Ramos (cell line): ENCODE measurements around the gene KLHDC9.
"Not testable (repeated sequence)": the region's sequence is repeated elsewhere in the genome, so short reads cannot be mapped to it uniquely, and the experiment has no call there.

Source experiments
- in situ Hi-C: fragments of 300-500 bp; cut with MboI; formaldehyde crosslinking; loops from one replicate; pipeline ENCODE4 v1.14.3; 2022; ENCODE audit warnings: low sequenced_read_pairs; ENCODE audit not compliant: unreplicated experiment

The KLHDC9 gene, protein sequence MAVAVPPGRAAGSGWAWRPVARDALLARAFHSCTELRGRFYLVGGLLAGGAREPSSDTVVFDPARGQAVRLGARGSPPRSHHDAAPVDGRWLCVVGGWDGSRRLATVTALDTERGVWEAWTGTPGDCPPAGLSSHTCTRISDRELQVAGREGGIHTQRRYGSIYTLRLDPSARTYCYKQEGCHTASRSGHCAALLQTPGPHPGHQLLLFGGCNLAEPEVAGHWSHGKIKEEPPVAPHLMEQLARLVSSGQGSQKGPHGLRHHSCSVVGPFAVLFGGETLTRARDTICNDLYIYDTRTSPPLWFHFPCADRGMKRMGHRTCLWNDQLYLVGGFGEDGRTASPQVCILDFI

DNA sequence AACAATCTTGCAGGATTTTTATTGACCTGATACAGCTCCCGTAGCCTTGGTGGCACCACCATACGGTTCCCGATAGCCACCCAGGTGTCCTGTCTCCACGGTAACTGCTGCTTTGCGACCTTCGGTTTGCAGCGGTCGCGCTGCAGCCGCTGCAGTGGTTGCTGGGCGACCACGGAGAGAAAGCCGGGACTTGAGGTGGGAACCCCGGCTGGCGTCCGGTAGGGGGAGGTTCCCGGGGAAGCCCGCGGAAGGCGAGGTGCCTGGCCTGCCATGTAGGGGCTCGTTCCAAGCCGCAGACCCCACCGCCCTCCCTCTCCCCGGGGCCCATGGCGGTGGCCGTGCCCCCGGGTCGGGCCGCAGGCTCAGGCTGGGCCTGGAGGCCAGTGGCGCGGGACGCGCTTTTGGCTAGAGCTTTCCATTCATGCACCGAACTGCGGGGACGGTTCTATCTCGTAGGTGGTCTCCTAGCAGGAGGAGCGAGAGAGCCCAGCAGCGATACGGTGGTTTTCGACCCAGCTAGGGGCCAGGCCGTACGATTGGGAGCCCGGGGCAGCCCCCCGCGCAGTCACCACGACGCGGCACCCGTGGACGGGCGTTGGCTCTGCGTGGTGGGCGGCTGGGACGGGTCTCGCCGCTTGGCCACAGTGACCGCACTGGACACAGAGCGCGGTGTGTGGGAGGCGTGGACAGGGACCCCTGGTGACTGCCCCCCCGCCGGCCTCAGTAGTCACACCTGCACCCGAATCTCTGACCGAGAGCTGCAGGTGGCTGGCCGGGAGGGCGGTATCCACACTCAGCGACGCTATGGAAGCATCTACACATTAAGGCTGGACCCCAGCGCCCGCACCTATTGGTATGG lies at the start of gene KLHDC9:
Gene KLHDC9, plus strand, starts transcription at position 152 of the 859 bp plus-strand sequence. Its CDS starts 175 bp downstream, at position 327.
- in situ Hi-C loops: loop anchor here (10.0 kb wide), 1 partner anchor 104 kb away; no protein-coding TSS in a partner anchor

DNA sequence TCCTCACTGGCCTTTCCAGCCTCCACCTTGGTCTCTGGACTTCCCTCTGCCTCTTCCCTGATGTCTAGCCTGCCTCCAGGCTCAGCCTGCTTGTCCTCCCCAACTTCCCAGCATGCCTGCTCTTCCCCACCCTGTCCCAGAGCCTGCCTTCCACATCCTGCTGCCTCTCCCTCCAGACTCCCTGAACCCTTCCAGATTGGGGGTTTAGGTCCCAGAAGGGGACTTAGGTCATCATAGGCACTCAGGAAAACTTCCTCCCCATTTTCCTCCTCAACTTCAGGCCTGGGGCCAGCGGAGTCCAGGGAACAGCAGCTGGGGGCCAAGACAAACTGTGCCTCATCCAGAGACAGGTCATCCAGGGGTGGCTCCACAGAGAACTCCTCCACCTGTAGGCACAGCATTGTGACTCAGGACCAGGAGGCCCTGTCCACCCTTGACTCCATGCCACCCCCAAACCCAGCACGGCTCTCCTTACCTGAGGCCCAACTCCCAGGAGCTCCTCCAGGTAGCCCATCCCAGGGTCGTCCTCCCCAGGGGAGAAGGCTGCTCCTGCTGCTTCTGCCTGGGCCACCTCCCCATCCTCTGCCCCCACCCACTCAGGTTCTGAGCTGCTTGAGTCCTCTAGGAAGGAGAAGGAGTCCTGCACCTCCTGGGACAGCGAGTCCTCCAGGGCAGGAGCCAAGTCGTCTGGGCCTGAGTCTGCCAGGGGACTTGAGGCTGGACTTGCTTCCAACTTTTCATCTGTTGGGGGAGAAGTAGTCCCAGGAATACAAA lies 49.0 kb upstream of the KLHDC9 start:
- in situ Hi-C loops: loop anchor here (25.0 kb wide), 1 partner anchor 663 kb away; the partner anchor contains the start of genes FCRLA and FCRLB

- in situ Hi-C loops: no loop called here
These were observed 46.9 kb upstream of the KLHDC9 start for GRCh38 chr1:161051219-161051618.

DNA sequence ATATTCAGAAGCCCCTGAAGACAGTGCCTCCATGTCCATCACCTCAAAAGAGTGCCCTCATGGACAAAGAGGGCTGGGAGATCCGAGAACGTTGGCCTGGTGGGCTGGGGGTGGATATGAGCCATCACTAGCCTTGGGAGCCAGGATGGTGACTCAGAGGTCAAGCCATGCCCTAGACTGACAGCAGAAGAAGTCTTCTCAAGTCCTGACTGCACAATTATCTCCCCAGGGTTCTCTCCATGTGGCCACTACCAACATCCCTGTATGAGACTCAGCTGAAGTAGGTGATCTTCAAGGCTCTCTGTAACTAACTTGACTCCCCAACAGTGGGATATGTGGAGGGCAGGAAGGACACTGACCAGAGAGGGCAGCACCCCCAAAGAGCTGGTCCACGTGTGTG lies 45.3 kb upstream of the KLHDC9 start:
- in situ Hi-C loops: no loop called here

- in situ Hi-C loops: no loop called here
These were observed 43.9 kb upstream of the KLHDC9 start for GRCh38 chr1:161054232-161054631.

GRCh38 chr1:161054805-161055204 lies 43.4 kb upstream of the KLHDC9 start:
- in situ Hi-C loops: no loop called here

GRCh38 chr1:161059293-161059692 lies 38.9 kb upstream of the KLHDC9 start:
- in situ Hi-C loops: no loop called here

- in situ Hi-C loops: no loop called here
These were observed 36.7 kb upstream of the KLHDC9 start for GRCh38 chr1:161061419-161061818.

DNA sequence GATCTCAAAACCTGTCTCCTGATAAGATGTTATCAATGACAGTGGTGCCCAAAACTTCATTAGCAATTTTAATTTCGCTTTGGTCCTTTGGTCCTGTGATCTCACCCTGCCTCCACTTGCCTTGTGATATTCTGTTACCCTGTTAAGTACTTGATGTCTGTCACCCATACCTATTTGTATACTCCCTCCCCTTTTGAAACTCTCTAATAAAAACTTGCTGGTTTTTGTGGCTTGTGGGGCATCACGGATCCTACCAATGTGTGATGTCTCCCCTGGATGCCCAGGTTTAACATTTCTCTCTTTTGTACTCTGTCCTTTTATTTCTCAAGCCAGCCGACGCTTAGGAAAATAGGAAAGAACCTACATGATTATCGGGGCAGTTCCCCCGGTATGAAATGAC lies 34.2 kb upstream of the KLHDC9 start:
- in situ Hi-C loops: not testable (repeated sequence)

DNA sequence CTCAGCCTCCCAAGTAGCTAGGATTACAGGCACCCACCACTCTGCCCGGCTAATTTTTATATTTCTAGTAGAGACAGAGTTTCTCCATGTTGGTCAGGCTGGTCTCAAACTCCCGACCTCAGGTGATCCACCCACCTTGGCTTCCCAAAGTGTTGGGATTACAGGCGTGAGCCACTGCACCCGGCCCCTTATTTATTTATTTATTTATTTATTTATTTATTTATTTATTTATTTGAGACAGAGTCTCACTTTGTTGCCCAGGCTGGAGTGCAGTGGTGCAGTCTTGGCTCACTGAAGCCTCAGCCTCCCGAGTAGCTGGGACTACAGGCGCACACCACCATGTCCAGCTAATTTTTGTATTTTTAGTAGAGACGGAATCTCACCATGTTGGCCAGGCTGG lies 32.5 kb upstream of the KLHDC9 start:
- in situ Hi-C loops: not testable (repeated sequence)

DNA sequence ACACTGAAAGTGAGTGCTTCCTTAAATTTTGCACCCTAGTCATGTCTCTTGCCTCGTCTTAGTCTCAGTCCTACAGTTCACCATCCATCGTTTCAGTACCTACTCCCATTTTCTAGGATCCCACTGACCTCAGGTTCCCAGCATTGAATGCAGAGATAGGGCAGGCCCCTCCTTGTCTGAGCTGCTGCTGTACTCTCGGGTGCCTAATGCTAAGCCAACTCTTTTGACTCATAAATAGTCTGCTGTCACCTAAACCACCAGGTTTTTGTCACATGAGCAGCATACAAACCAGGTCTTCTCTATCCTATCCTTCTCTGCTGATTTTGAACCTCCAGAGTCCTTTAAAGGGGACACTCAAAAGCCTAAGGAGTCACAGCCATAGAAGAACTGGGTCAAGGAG lies 31.5 kb upstream of the KLHDC9 start:
- in situ Hi-C loops: no loop called here

DNA sequence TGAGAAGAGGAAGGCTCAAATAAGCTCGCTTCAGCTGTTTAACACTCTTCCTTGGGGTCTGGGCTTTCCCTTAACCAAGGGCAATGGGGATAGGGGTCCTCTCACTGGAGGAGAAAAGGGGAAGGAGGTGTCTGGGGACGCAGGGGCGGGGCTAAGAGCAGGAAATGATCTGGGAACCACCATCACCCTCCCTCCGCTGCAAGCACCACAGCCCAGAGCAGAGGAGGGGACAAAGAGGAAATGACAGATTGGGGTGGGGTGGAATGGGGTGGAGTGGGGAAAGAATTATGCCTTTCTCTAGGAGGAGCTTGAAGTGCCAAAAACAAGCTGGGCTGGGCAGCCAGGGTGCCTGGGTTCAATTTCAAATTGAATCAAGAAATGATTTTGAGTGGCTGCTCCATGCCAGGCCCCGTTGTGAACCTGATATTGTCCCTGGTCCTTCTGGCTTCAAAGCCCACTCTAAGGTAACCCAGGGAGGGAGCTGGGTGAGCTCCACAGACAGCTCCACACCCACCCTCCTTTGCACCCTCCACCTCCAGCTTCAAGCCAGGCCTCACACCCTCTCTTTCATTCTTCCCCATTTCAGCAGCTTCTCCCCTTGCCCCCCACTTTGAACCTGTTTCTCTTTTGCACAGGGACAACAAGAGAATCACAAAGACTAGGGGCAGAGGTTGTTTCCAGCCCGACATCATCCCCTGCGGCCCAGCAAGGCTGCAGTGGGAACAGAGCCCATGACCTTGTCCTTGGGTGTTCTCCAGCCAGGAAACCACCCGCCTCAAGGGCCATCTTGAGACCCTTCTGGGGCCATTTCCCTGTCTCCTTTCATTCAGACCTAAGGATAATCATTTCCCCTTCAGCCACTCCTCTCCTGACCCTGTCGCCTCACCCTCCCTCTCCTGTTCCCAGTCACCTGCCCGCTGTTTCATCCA lies 29.6 kb upstream of the KLHDC9 start:
- in situ Hi-C loops: no loop called here

DNA sequence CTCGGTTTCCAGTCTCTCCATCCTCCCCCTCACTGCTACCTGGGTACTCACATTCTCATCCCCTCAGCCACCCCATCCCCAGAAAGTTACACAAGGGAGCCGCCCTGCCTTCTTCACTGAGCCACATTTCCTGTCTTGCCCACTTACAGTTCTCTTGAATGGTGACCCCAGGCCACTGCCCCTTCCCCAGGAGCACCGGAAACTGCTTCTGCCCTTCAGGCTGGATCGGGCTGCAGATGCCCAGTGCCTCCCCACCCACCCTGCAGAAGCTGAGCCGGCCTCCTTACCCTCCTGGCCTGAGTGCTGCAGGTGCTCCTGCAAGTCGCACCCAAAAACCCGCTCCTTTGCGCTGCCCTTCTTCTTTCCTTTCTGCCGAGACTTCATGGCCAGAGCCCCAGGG lies 28.9 kb upstream of the KLHDC9 start:
- in situ Hi-C loops: no loop called here

GRCh38 chr1:161069731-161070270 lies 28.4 kb upstream of the KLHDC9 start, which contains the start of gene ARHGAP30:
ARHGAP30 (minus strand) TSS chr1:161069891; CDS start chr1:161069624, 267 bp downstream.
- in situ Hi-C loops: no loop called here

- in situ Hi-C loops: no loop called here
These were observed 27.4 kb upstream of the KLHDC9 start for GRCh38 chr1:161070761-161071160.

DNA sequence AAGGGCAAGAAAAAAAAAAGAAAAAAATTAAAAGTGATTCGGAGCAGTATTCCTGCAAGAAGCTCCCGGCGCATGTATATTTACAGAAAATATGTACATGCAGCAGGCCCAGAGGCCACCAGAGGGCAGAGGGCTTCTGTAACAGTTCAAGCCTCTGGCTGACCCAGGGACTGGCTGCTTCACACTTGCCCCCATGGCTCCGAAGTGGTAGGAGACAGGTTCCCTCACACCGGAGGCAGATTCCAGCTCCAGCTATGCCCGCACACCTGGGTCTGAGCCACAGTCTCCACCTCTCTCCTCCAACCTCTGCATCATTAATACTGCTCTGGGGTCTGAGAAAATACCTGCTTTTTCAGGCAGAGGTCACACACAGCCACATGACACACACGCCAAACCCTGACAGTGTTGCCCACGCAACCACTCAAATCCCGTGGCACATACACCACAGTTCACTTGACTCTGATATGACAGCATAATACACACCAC lies 26.2 kb upstream of the KLHDC9 start:
- in situ Hi-C loops: no loop called here

DNA sequence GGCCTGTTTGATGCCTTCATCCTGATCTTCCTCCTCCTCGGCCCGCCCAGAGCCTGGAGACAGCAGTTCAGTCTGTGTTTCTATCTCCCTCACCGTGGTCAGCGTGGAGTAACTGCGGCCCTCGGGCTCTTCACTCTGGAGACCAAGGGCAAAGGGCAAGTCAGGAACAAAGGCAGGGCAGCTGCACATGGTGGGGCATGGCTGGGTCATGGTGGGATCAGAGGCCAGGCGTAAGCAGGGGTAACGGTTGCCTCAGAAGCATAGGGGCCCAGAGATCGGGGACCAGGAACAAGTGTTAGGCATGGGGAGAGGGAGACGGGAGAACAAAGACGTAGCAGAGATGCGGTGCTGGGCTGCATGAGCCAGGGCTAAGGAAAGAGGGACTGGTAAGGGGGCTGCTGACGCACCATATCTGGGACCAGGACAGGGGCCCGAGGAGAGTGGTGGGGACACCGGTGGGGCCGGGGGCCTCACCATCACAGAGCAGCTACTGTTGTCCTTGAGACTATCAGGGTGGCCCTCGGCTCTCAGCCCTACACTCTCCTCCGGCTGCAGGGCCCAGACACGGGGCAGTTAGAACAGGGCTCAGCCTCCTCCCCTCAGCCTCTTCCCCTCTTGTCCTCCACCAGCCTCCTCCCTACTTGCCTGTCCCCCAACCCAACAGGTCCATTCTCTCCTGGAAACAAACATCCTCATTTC lies 25.3 kb upstream of the KLHDC9 start:
- in situ Hi-C loops: no loop called here

GRCh38 chr1:161073474-161074121 lies 24.6 kb upstream of the KLHDC9 start:
- in situ Hi-C loops: no loop called here
